H9 (cell line): Measurements from ENCODE around the gene SCAF1. TPM values are rescaled to one million over a fixed set of nuclear protein-coding genes. Genes with fewer than 3 reads are reported as not detected.

Experiments
- DNase-seq: peaks from one replicate; pipeline ENCODE4 v3.0.0-alpha.2; 2017
- H2AFZ ChIP-seq: one replicate; pipeline ENCODE4 v1.6.1; 2013; ENCODE audit warnings: mild to moderate bottlenecking, low read length, control low read depth, moderate library complexity
- H2AK5ac ChIP-seq: 2 replicates; pipeline ENCODE4 v1.6.1; 2013; ENCODE audit warnings: low read length, control low read depth, mixed read lengths; ENCODE audit not compliant: insufficient read length
- H2BK120ac ChIP-seq: one replicate; pipeline ENCODE4 v1.6.1; 2013; ENCODE audit warnings: low read depth, mild to moderate bottlenecking, low read length, control low read depth, inconsistent platforms; ENCODE audit not compliant: poor library complexity, severe bottlenecking
- H2BK12ac ChIP-seq: 2 replicates; pipeline ENCODE4 v1.6.1; 2013; ENCODE audit warnings: low read length, control low read depth, mixed read lengths, low read depth; ENCODE audit not compliant: insufficient read length
- H2BK15ac ChIP-seq: 2 replicates; pipeline ENCODE4 v1.6.1; 2013; ENCODE audit warnings: low read depth, low read length, control low read depth
- H2BK20ac ChIP-seq: one replicate; pipeline ENCODE4 v1.6.1; 2013; ENCODE audit warnings: low read depth, mild to moderate bottlenecking, low read length, control low read depth, inconsistent platforms; ENCODE audit not compliant: poor library complexity, severe bottlenecking
- H2BK5ac ChIP-seq: 2 replicates; pipeline ENCODE4 v1.6.1; 2013; ENCODE audit warnings: low read length, control low read depth, mixed read lengths; ENCODE audit not compliant: insufficient read length
- H3K14ac ChIP-seq: 2 replicates; pipeline ENCODE4 v1.6.1; 2013; ENCODE audit warnings: low read length, control low read depth; ENCODE audit not compliant: insufficient read depth
- H3K18ac ChIP-seq: 2 replicates; pipeline ENCODE4 v1.6.1; 2013; ENCODE audit warnings: low read depth, mild to moderate bottlenecking, mixed read lengths, low read length, control low read depth; ENCODE audit not compliant: insufficient read length
- H3K23ac ChIP-seq: 2 replicates; pipeline ENCODE4 v1.6.1; 2013; ENCODE audit warnings: low read length, control low read depth, mixed read lengths, low read depth; ENCODE audit not compliant: insufficient read length
- H3K23me2 ChIP-seq: 2 replicates; pipeline ENCODE4 v1.6.1; 2013; ENCODE audit warnings: low read depth, mild to moderate bottlenecking, mixed read lengths, low read length, control low read depth; ENCODE audit not compliant: insufficient read length, poor library complexity, severe bottlenecking
- H3K27ac ChIP-seq: 2 replicates; pipeline ENCODE4 v1.5.1; 2013; ENCODE audit warnings: low read length, control low read depth, mixed read lengths, low read depth; ENCODE audit not compliant: insufficient read length
- H3K27me3 ChIP-seq: 2 replicates; pipeline ENCODE4 v1.6.1; 2013; ENCODE audit warnings: low read length, control low read depth, inconsistent platforms; ENCODE audit not compliant: insufficient read depth
- H3K4ac ChIP-seq: 2 replicates; pipeline ENCODE4 v1.6.1; 2013; ENCODE audit warnings: low read depth, mild to moderate bottlenecking, control low read depth, inconsistent platforms, low read length, moderate library complexity
- H3K4me1 ChIP-seq: 2 replicates; pipeline ENCODE4 v1.6.1; 2013; ENCODE audit warnings: low read length, control low read depth, inconsistent platforms; ENCODE audit not compliant: insufficient read depth
- H3K4me2 ChIP-seq: 2 replicates; pipeline ENCODE4 v1.6.1; 2013; ENCODE audit warnings: low read length, control low read depth, mixed read lengths; ENCODE audit not compliant: insufficient read length, insufficient read depth
- H3K56ac ChIP-seq: 2 replicates; pipeline ENCODE4 v1.6.1; 2013; ENCODE audit warnings: low read depth, mild to moderate bottlenecking, mixed read lengths, low read length, control low read depth; ENCODE audit not compliant: insufficient read length
- H3K79me1 ChIP-seq: 2 replicates; pipeline ENCODE4 v1.6.1; 2013; ENCODE audit warnings: low read depth, mild to moderate bottlenecking, moderate library complexity, low read length, control low read depth, inconsistent platforms; ENCODE audit not compliant: insufficient read depth, poor library complexity, severe bottlenecking
- H3K79me2 ChIP-seq: 2 replicates; pipeline ENCODE4 v1.6.1; 2013; ENCODE audit warnings: low read length, control low read depth, inconsistent platforms; ENCODE audit not compliant: insufficient read depth
- H3K9ac ChIP-seq: 2 replicates; pipeline ENCODE4 v1.6.1; 2013; ENCODE audit warnings: low read length, control low read depth, mixed read lengths; ENCODE audit not compliant: insufficient read length; ENCODE audit errors: extremely low read depth
- H3K9me3 ChIP-seq: one replicate; pipeline ENCODE4 v1.6.1; 2013; ENCODE audit warnings: low read depth, low read length, inconsistent platforms; ENCODE audit not compliant: control insufficient read depth
- H3T11ph ChIP-seq: one replicate; pipeline ENCODE4 v1.6.1; 2013; ENCODE audit warnings: mild to moderate bottlenecking, low read length, control low read depth, inconsistent platforms
- H4K20me1 ChIP-seq: one replicate; pipeline ENCODE4 v1.6.1; 2013; ENCODE audit not compliant: control insufficient read depth, insufficient read length, insufficient read depth
- H4K5ac ChIP-seq: 2 replicates; pipeline ENCODE4 v1.6.1; 2013; ENCODE audit warnings: low read depth, mild to moderate bottlenecking, mixed read lengths, low read length, control low read depth; ENCODE audit not compliant: insufficient read length
- H4K8ac ChIP-seq: replicated peaks from 2 replicates; pipeline ENCODE4 v1.6.1; 2013; ENCODE audit warnings: low read length, control low read depth, mixed read lengths, low read depth; ENCODE audit not compliant: insufficient read length
- H4K91ac ChIP-seq: 2 replicates; pipeline ENCODE4 v1.6.1; 2013; ENCODE audit warnings: low read depth, mild to moderate bottlenecking, moderate library complexity, mixed read lengths, low read length, control low read depth; ENCODE audit not compliant: insufficient read length
- H3K27ac Mint-ChIP-seq, 3 experiments: 2 replicates in 2 of 3; 3 replicates in 1 of 3; pipeline ENCODE4 v1.8.0; 2020 to 2021; ENCODE audit warnings: mixed read lengths in 3 of 3, mild to moderate bottlenecking in 1 of 3, moderate library complexity in 1 of 3
- H3K27me3 Mint-ChIP-seq: 2 replicates; pipeline ENCODE4 v1.8.0; 2021; ENCODE audit warnings: low read depth, mild to moderate bottlenecking, moderate library complexity, mixed read lengths
- H3K36me3 Mint-ChIP-seq, 3 experiments: 2 replicates in 2 of 3; 3 replicates in 1 of 3; pipeline ENCODE4 v1.8.0; 2020 to 2021; ENCODE audit warnings: low read depth in 3 of 3, mixed read lengths in 3 of 3; ENCODE audit not compliant: insufficient read depth in 1 of 3
- H3K4me1 Mint-ChIP-seq, 2 experiments: 2 replicates each; pipeline ENCODE4 v1.8.0; 2020; ENCODE audit warnings: mixed read lengths in 2 of 2
- H3K4me3 Mint-ChIP-seq, 2 experiments: 2 replicates in 1 of 2; 3 replicates in 1 of 2; pipeline ENCODE4 v1.8.0; 2020 to 2021; ENCODE audit warnings: mild to moderate bottlenecking in 2 of 2, mixed read lengths in 2 of 2, moderate library complexity in 1 of 2
- H3K9me3 Mint-ChIP-seq, 2 experiments: 2 replicates in 1 of 2; 3 replicates in 1 of 2; pipeline ENCODE4 v1.8.0; 2020; ENCODE audit warnings: mild to moderate bottlenecking in 2 of 2, mixed read lengths in 2 of 2, moderate library complexity in 1 of 2
- CTCF ChIP-seq: fragments of 200-600 bp; sonication (generic); conservative IDR thresholded peaks from 3 replicates; pipeline ENCODE4 v1.8.0; 2021; ENCODE audit warnings: antibody characterized with exemption, mild to moderate bottlenecking
- WGBS: extraction: QIAGEN DNeasy Blood & Tissue Kit; methylation state at CpG from one replicate; pipeline ENCODE4 v1.1.7; 2013; ENCODE audit warnings: missing lambda C conversion rate, low lambda C conversion rate, mixed read lengths; ENCODE audit not compliant: insufficient read length; ENCODE audit errors: extremely low coverage; 5-methylcytosine and 5-hydroxymethylcytosine counted together
- total RNA-seq: library from RNA; stranded (reverse); gene quantifications from 2 replicates; pipeline ENCODE4 v1.2.1, GENCODE V29; 2021

The SCAF1 gene
- total RNA-seq, 1 experiment from 2014 or later = 85.3 TPM

- Histone ChIP-seq H2BK12ac (no peak overlapping the region), H2BK20ac (no peak overlapping the region), H2AFZ (no peak overlapping the region), H3K79me1 (no peaks in the 10 kb centered on the region), H3K18ac (no peak overlapping the region), H3K56ac (no peak overlapping the region), H4K91ac (no peak overlapping the region), H4K5ac (no peak overlapping the region), H3K23me2 (no peaks in the 10 kb centered on the region), H3K9me3 (no peaks in the 10 kb centered on the region), H3K23ac (no peak overlapping the region), H2AK5ac (no peak overlapping the region), H2BK120ac (no peak overlapping the region), H3T11ph (no peak overlapping the region), H2BK15ac (no peak overlapping the region), H3K4me2 (no peak overlapping the region), H3K27ac (no peak overlapping the region), H2BK5ac (no peak overlapping the region), H3K14ac (no peak overlapping the region), H3K27me3 (no peaks in the 10 kb centered on the region), H3K9ac (no peak overlapping the region), H4K8ac (no peak overlapping the region), H4K20me1 (no peaks in the 10 kb centered on the region), H3K4me1 (no peaks in the 10 kb centered on the region), H3K4ac (no peak overlapping the region), H3K79me2 (no peaks in the 10 kb centered on the region; the same call in 1 of the 2 replicates)
- TF ChIP-seq CTCF = no peak
- Mint-ChIP-seq H3K4me3 (no peak overlapping the region), H3K36me3 (peaks cover 52 to 76% (median 72%) of the 10 kb centered on the region in 3 experiments), H3K9me3 (no peaks in the 10 kb centered on the region), H3K27me3 (no peaks in the 10 kb centered on the region; the same call in 1 of the 2 replicates), H3K27ac (no peak overlapping the region), H3K4me1 (peaks cover 0 to 2% of the 10 kb centered on the region in 2 experiments; a peak in 1 of 4 replicates)
- no peak for DNase-seq
- no CpG with 5 or more reads among the region's 7 CpGs for WGBS
Observed at GRCh38 chr19:49616532-49616931, 25.5 kb upstream of the SCAF1 start.
